Coronary artery (tissue), 2 donors: ENCODE measurements around the gene NCKAP5.

Source experiments
- DNase-seq: peaks from one replicate; pipeline ENCODE4 v3.0.0-alpha.2; 2017; ENCODE audit warnings: low spot score
- H3K27ac ChIP-seq, 2 donors: fragments of 200-600 bp; sonication (generic); one replicate each; pipeline ENCODE4 v1.5.1; 2016 to 2019
- H3K4me3 ChIP-seq: fragments of 200-600 bp; sonication (generic); 2 replicates; pipeline ENCODE4 v1.5.1; 2016; ENCODE audit warnings: mild to moderate bottlenecking, moderate library complexity
- CTCF ChIP-seq: fragments of 200-600 bp; sonication (generic); IDR thresholded peaks from one replicate; pipeline ENCODE4 v1.5.1; 2019; ENCODE audit warnings: antibody characterized with exemption

Gene NCKAP5

GRCh38 chr2:132738223-132738622 is 830.0 kb downstream of the NCKAP5 start:
- no peak overlapping the region for H3K4me3 ChIP-seq
- no peak for TF ChIP-seq CTCF
- no peak for DNase-seq
- H3K27ac ChIP-seq: no peak overlapping the region

- Histone ChIP-seq H3K4me3 (no peak overlapping the region), H3K27ac (no peak overlapping the region)
- TF ChIP-seq CTCF: no peak
- DNase-seq: no peak
Measured at GRCh38 chr2:132736059-132736458, 832.2 kb downstream of the NCKAP5 start.

- no peak for TF ChIP-seq CTCF
- no peak overlapping the region for H3K27ac ChIP-seq
- no peak for DNase-seq
- no peak overlapping the region for H3K4me3 ChIP-seq
Measured at GRCh38 chr2:132734961-132735360, 833.3 kb downstream of the NCKAP5 start.

- Histone ChIP-seq H3K27ac (no peak overlapping the region), H3K4me3 (no peak overlapping the region)
- no peak for DNase-seq
- TF ChIP-seq CTCF: no peak
Measured at GRCh38 chr2:132733094-132733493, 835.2 kb downstream of the NCKAP5 start.

GRCh38 chr2:132732694-132733093 is 835.6 kb downstream of the NCKAP5 start:
- Histone ChIP-seq H3K27ac (no peak overlapping the region), H3K4me3 (no peak overlapping the region)
- TF ChIP-seq CTCF: no peak
- no peak for DNase-seq

- no peak for TF ChIP-seq CTCF
- DNase-seq: no peak
- Histone ChIP-seq H3K27ac (no peak overlapping the region), H3K4me3 (no peak overlapping the region)
Measured at GRCh38 chr2:132731441-132731840, 836.8 kb downstream of the NCKAP5 start.

GRCh38 chr2:132730611-132731010 is 837.7 kb downstream of the NCKAP5 start:
- no peak for DNase-seq
- no peak overlapping the region for H3K4me3 ChIP-seq
- H3K27ac ChIP-seq: no peak overlapping the region
- no peak for TF ChIP-seq CTCF
